H1 (cell line): ENCODE measurements around the gene FASLG. TPM values are rescaled to one million over a fixed set of nuclear protein-coding genes. Genes with fewer than 3 reads are reported as not detected.

Experiments used
- CTCF ChIA-PET: fragments of 300-600 bp; sonication (Branson Sonifier 250); formaldehyde crosslinking; loops from one replicate; lab custom pipeline; 2021; ENCODE audit not compliant: partially characterized antibody; lab: Charles Lee
- POLR2A ChIA-PET: fragments of 300-600 bp; sonication (Branson Sonifier 250); formaldehyde crosslinking; loops from one replicate; lab custom pipeline; 2021; ENCODE audit warnings: inconsistent platforms; ENCODE audit not compliant: partially characterized antibody; lab: Charles Lee
- DNase-seq, 2 experiments: peaks; one replicate each; pipeline versions ENCODE4 v3.0.0 to v3.0.0-alpha.2; 2010 to 2022; ENCODE audit warnings: low spot score in 2 of 2, low read depth in 1 of 2, mixed read lengths in 1 of 2
- FAIRE-seq: peaks from 2 replicates; lab custom pipeline; 2011; peaks lifted over from hg19 to GRCh38; lab: Jason Lieb, UNC
- H2AFZ ChIP-seq: 2 replicates; pipeline ENCODE4 v1.8.1; 2012; ENCODE audit warnings: low read length, inconsistent platforms
- H2AK5ac ChIP-seq: 2 replicates; pipeline ENCODE4 v1.6.1; 2013; ENCODE audit warnings: low read depth, low read length
- H2BK120ac ChIP-seq: replicated peaks from 2 replicates; pipeline ENCODE3; 2013; ENCODE audit warnings: low read depth, low read length, inconsistent platforms
- H2BK12ac ChIP-seq: 2 replicates; pipeline ENCODE4 v1.6.1; 2013; ENCODE audit warnings: low read depth, low read length
- H2BK15ac ChIP-seq: 2 replicates; pipeline ENCODE4 v1.6.1; 2013; ENCODE audit warnings: low read length
- H2BK20ac ChIP-seq: 2 replicates; pipeline ENCODE4 v1.6.1; 2013; ENCODE audit warnings: low read length
- H2BK5ac ChIP-seq: 2 replicates; pipeline ENCODE4 v1.6.1; 2013; ENCODE audit warnings: low read depth, low read length
- H3K14ac ChIP-seq: 2 replicates; pipeline ENCODE4 v1.6.1; 2013; ENCODE audit warnings: inconsistent platforms; ENCODE audit not compliant: insufficient read length
- H3K18ac ChIP-seq: 2 replicates; pipeline ENCODE4 v1.6.1; 2013; ENCODE audit warnings: low read length; ENCODE audit errors: extremely low read depth
- H3K23ac ChIP-seq: 2 replicates; pipeline ENCODE4 v1.6.1; 2013; ENCODE audit warnings: inconsistent platforms; ENCODE audit not compliant: insufficient read length
- H3K23me2 ChIP-seq: 2 replicates; pipeline ENCODE4 v1.6.1; 2013; ENCODE audit warnings: low read depth, low read length
- H3K27ac ChIP-seq: 2 replicates; pipeline ENCODE4 v1.6.1; 2011; ENCODE audit warnings: low read depth, low read length, inconsistent platforms
- H3K27me3 ChIP-seq, 4 experiments: replicated peaks in 1 of 4; 1 replicate in 1 of 4; 2 replicates in 3 of 4; pipeline versions ENCODE4 v1.6.1 to v1.8.1; 2011 to 2013; ENCODE audit warnings: low read length in 3 of 4, mild to moderate bottlenecking in 3 of 4, inconsistent platforms in 2 of 4, mixed read lengths in 2 of 4, moderate library complexity in 1 of 4; ENCODE audit not compliant: control insufficient read depth in 3 of 4, insufficient read depth in 3 of 4; ENCODE audit errors: extremely low read depth in 1 of 4
- H3K36me3 ChIP-seq, 4 experiments: 2 replicates each; pipeline versions ENCODE4 v1.6.1 to v1.8.1; 2011 to 2013; ENCODE audit warnings: mild to moderate bottlenecking in 4 of 4, low read length in 3 of 4, moderate library complexity in 2 of 4, control low read depth in 1 of 4, inconsistent platforms in 1 of 4; ENCODE audit not compliant: insufficient read depth in 4 of 4, control insufficient read depth in 2 of 4
- H3K4ac ChIP-seq: replicated peaks from 2 replicates; pipeline ENCODE3; 2013; ENCODE audit warnings: low read length, low read depth, mixed read lengths, inconsistent platforms; ENCODE audit not compliant: insufficient read length
- H3K4me1 ChIP-seq, 4 experiments: replicated peaks in 1 of 4; 1 replicate in 1 of 4; 2 replicates in 3 of 4; pipeline versions ENCODE4 v1.6.1 to v1.8.1; 2011 to 2013; ENCODE audit warnings: low read length in 3 of 4, inconsistent platforms in 2 of 4, mixed read lengths in 1 of 4; ENCODE audit not compliant: insufficient read depth in 4 of 4, control insufficient read depth in 3 of 4
- H3K4me2 ChIP-seq, 2 experiments: 2 replicates each; pipeline versions ENCODE4 v1.6.1 to v1.8.1; 2011 to 2013; ENCODE audit warnings: low read depth in 2 of 2, low read length in 2 of 2, control low read depth in 1 of 2, inconsistent platforms in 1 of 2, mild to moderate bottlenecking in 1 of 2; ENCODE audit not compliant: insufficient read depth in 1 of 2
- H3K4me3 ChIP-seq, 4 experiments: fragments of 200-600, 300-600 bp in 1 of 4; sonication (generic), shearing (Covaris generic), sonication (Bioruptor Twin) in 1 of 4; 2 replicates each; pipeline versions ENCODE4 v1.5.1 to v1.8.1; 2011 to 2016; ENCODE audit warnings: low read length in 4 of 4, low read depth in 3 of 4, control low read depth in 2 of 4, inconsistent platforms in 2 of 4, mild to moderate bottlenecking in 2 of 4, mixed read lengths in 1 of 4, moderate library complexity in 1 of 4; ENCODE audit not compliant: insufficient read depth in 2 of 4; ENCODE audit errors: extremely low read depth in 1 of 4
- H3K56ac ChIP-seq: replicated peaks from 2 replicates; pipeline ENCODE3; 2013; ENCODE audit warnings: low read depth, mild to moderate bottlenecking, mixed read lengths, low read length, inconsistent platforms; ENCODE audit not compliant: insufficient read length
- H3K79me1 ChIP-seq: 2 replicates; pipeline ENCODE4 v1.6.1; 2013; ENCODE audit warnings: low read depth, low read length, control low read depth
- H3K79me2 ChIP-seq, 2 experiments: 2 replicates each; pipeline versions ENCODE4 v1.6.1 to v1.8.1; 2012 to 2013; ENCODE audit warnings: low read length in 2 of 2, mild to moderate bottlenecking in 2 of 2, inconsistent platforms in 1 of 2; ENCODE audit not compliant: insufficient read depth in 2 of 2, control insufficient read depth in 1 of 2
- H3K9ac ChIP-seq, 4 experiments: replicated peaks in 1 of 4; 1 replicate in 1 of 4; 2 replicates in 3 of 4; pipeline versions ENCODE4 v1.6.1 to v1.8.1; 2011 to 2013; ENCODE audit warnings: low read depth in 3 of 4, low read length in 3 of 4, control low read depth in 2 of 4, mild to moderate bottlenecking in 2 of 4, moderate library complexity in 2 of 4, inconsistent platforms in 1 of 4; ENCODE audit errors: extremely low read depth in 1 of 4
- H3K9me3 ChIP-seq, 2 experiments: 2 replicates each; pipeline versions ENCODE4 v1.6.1 to v1.8.1; 2012 to 2013; ENCODE audit warnings: mild to moderate bottlenecking in 2 of 2, moderate library complexity in 2 of 2, control low read depth in 1 of 2, inconsistent platforms in 1 of 2, low read depth in 1 of 2, low read length in 1 of 2, mixed read lengths in 1 of 2; ENCODE audit not compliant: insufficient read depth in 2 of 2
- H4K20me1 ChIP-seq, 2 experiments: replicated peaks in 1 of 2; 2 replicates each; pipeline versions ENCODE3 to v1.8.1; 2011 to 2013; ENCODE audit warnings: inconsistent platforms in 2 of 2, low read length in 2 of 2, mild to moderate bottlenecking in 1 of 2; ENCODE audit not compliant: insufficient read depth in 2 of 2, control insufficient read depth in 1 of 2
- H4K5ac ChIP-seq: 2 replicates; pipeline ENCODE4 v1.6.1; 2013; ENCODE audit warnings: low read length, low read depth, mixed read lengths, inconsistent platforms; ENCODE audit not compliant: insufficient read length
- H4K8ac ChIP-seq: 2 replicates; pipeline ENCODE4 v1.8.0; 2013; ENCODE audit warnings: mild to moderate bottlenecking, moderate library complexity, low read length, inconsistent platforms; ENCODE audit not compliant: insufficient read depth; ENCODE audit errors: extremely low read depth
- H4K91ac ChIP-seq: replicated peaks from 2 replicates; pipeline ENCODE3; 2013; ENCODE audit warnings: low read length, mixed read lengths, inconsistent platforms; ENCODE audit not compliant: insufficient read length
- ASH2L ChIP-seq: fragments of 200-600, 300-600 bp; sonication (generic); IDR thresholded peaks from one replicate; pipeline ENCODE4 v1.7.1; 2017; ENCODE audit warnings: low read length
- ATF3 ChIP-seq: IDR thresholded peaks from 2 replicates; pipeline ENCODE4 v1.6.1; 2011; ENCODE audit warnings: low read depth, mild to moderate bottlenecking, low read length; ENCODE audit not compliant: insufficient read depth
- CTBP2 ChIP-seq: IDR thresholded peaks from 2 replicates; pipeline ENCODE4 v1.7.0; 2011; ENCODE audit warnings: borderline replicate concordance, mild to moderate bottlenecking, moderate library complexity, mixed read lengths, low read length; ENCODE audit not compliant: insufficient read depth, insufficient read length
- SIX5 ChIP-seq: IDR thresholded peaks from 2 replicates; pipeline ENCODE4 v1.6.1; 2011; ENCODE audit warnings: mild to moderate bottlenecking, low read depth, low read length
- TAF1 ChIP-seq: IDR thresholded peaks from 2 replicates; pipeline ENCODE4 v1.6.1; 2011; ENCODE audit warnings: mild to moderate bottlenecking, low read depth, low read length
- WGBS, 2 experiments: shearing (Covaris generic) in 1 of 2; methylation state at CpG; one replicate each; pipeline versions ENCODE4 v1.1.6 to v1.1.7; 2013 to 2015; ENCODE audit warnings: low lambda C conversion rate in 2 of 2, mixed read lengths in 2 of 2, inconsistent platforms in 1 of 2, low coverage in 1 of 2, missing lambda C conversion rate in 1 of 2; ENCODE audit not compliant: insufficient replicate concordance in 2 of 2, insufficient coverage in 1 of 2, insufficient read length in 1 of 2; ENCODE audit errors: extremely low coverage in 1 of 2, missing lambda C conversion rate in 1 of 2; 5-methylcytosine and 5-hydroxymethylcytosine counted together
- polyA plus RNA-seq, 7 experiments: library from polyadenylated mRNA; depleted of rRNA in 3 of 7; stranded (reverse) in 5 of 7; unstranded in 2 of 7; fragments of >200 nt in 5 of 7; fragments of 200-250 nt in 2 of 7; gene quantifications; 1 replicate in 5 of 7; 2 replicates in 1 of 7; 4 replicates in 1 of 7; pipeline versions ENCODE4 v1.2.1 to v1.2.3, GENCODE V29; 2011 to 2013; ENCODE audit warnings: missing spikeins in 2 of 7, mixed read lengths in 2 of 7
- total RNA-seq: library from RNA; stranded (reverse); fragmentation: NEBNext Ultra II Directional; extraction: Animal tissue kit (Norgen Biotek cat#: 25700); gene quantifications from 2 replicates; pipeline ENCODE4 v1.2.1, GENCODE V29; 2021

The FASLG gene
- total and polyA plus RNA-seq, 2 of the 8 experiments (the other 6 are each of a cell fraction or from before 2014, with no cell fraction given) = not detected

GRCh38 chr1:172668097-172668496 lies 9.2 kb downstream of the FASLG start:
- H3K27me3 ChIP-seq = no peaks in the 10 kb centered on the region
- H3K4me1 ChIP-seq = no peaks in the 10 kb centered on the region
- no peak overlapping the region for H2AK5ac ChIP-seq
- no peak overlapping the region for H2BK12ac ChIP-seq
- H3K4ac ChIP-seq = no peak overlapping the region
- no peak overlapping the region for H3K27ac ChIP-seq
- H2BK5ac ChIP-seq = no peak overlapping the region
- no peaks in the 10 kb centered on the region for H3K79me1 ChIP-seq
- no peak overlapping the region for H3K56ac ChIP-seq
- no peaks in the 10 kb centered on the region for H3K36me3 ChIP-seq
- no peaks in the 10 kb centered on the region for H4K20me1 ChIP-seq
- POLR2A ChIA-PET = interaction anchor here (0.6 kb wide), 1 partner anchor 30 kb away, joined by 3 read pairs; no protein-coding TSS in a partner anchor
- H3K79me2 ChIP-seq = no peaks in the 10 kb centered on the region
- no peak for TF ChIP-seq ATF3
- TF ChIP-seq SIX5 = no peak
- no peak for TF ChIP-seq CTBP2
- no peak for TF ChIP-seq TAF1
- TF ChIP-seq ASH2L = no peak
- H3K23ac ChIP-seq = no peak overlapping the region
- CTCF ChIA-PET = interaction anchor here (1.2 kb wide), 1 partner anchor 52 kb away, joined by 4 read pairs; no protein-coding TSS in a partner anchor
- WGBS, 2 experiments = 86% methylated on average over 3 of the region's 3 CpGs; no CpG with 5 or more reads in 1 of the 2 experiments
- H3K14ac ChIP-seq = no peak overlapping the region
- H4K91ac ChIP-seq = no peak overlapping the region
- no peak overlapping the region for H2BK20ac ChIP-seq
- H4K8ac ChIP-seq = no peak overlapping the region
- no peak for FAIRE-seq
- H2AFZ ChIP-seq = no peak overlapping the region
- no peak for DNase-seq
- no peak overlapping the region for H3K4me2 ChIP-seq
- no peak overlapping the region for H2BK120ac ChIP-seq
- H3K23me2 ChIP-seq = no peaks in the 10 kb centered on the region; the same call in 1 of the 2 replicates
- H2BK15ac ChIP-seq = no peak overlapping the region
- no peaks in the 10 kb centered on the region for H3K9me3 ChIP-seq
- no peak overlapping the region for H4K5ac ChIP-seq
- H3K9ac ChIP-seq = no peak overlapping the region
- H3K4me3 ChIP-seq = no peak overlapping the region
- H3K18ac ChIP-seq = no peak overlapping the region
